DMS153 treated with DMSO at 0.1 percent for 48 hours (cell line): ENCODE data around the gene UBAC1.
A peak's percentile ranks its signal among the peaks of the same experiment; 100 is the strongest.
"Not testable (repeated sequence)": the region's sequence is repeated elsewhere in the genome, so short reads cannot be mapped to it uniquely, and the experiment has no call there.

Experiments
- DNase-seq: peaks from one replicate; lab custom pipeline; 2025; ENCODE audit not compliant: unreplicated experiment; lab: John Stamatoyannopoulos, UW

The UBAC1 gene

DNA sequence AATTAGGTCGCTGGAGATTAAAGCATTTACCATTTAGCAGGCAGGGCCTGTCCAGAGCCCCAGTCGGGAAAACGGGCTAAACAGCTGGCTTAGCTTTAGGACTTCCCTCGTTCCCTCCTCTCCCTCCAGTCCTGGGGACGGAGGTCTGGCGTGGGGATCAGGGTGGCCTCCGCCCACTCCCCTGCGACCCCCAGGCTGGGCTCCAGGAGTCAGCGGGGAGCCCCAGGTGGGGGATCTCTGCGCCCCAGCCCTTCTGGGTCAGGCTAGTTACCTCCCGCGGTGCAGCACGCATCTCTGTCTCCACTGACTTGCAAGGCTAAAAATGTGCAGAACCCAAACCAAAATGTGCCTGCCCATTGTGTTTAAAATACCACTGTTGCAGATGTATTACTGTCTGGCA is 37.7 kb downstream of the UBAC1 start:
- DNase-seq = no peak

DNA sequence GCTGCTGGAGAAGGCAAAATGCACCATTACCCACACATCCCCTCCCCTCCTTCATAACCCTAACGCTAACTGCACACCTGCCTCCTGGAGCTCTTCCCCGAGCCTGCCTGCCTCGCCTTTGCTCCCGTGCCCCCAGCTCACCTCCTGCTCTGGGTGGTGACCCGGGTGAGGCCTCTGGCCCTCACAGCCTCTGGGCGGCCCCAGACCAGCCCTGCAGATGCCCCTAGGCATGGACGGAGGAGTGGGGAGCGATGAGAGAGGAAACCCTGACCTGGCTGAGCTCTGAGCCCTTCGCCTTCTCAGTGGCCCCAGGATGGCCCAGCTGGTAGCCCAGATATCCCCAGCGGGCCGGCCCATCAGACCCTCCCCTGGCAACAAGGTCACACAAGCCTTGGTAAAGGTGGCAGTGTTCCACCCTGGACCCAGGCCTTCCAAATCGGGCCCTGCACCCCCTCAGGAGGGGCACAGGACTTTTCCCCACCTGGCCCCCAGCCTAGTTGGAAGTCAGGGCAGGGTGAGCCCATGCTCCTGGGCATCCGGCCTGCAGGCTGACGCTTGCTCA is 39.3 kb downstream of the UBAC1 start:
- DNase-seq = no peak

DNA sequence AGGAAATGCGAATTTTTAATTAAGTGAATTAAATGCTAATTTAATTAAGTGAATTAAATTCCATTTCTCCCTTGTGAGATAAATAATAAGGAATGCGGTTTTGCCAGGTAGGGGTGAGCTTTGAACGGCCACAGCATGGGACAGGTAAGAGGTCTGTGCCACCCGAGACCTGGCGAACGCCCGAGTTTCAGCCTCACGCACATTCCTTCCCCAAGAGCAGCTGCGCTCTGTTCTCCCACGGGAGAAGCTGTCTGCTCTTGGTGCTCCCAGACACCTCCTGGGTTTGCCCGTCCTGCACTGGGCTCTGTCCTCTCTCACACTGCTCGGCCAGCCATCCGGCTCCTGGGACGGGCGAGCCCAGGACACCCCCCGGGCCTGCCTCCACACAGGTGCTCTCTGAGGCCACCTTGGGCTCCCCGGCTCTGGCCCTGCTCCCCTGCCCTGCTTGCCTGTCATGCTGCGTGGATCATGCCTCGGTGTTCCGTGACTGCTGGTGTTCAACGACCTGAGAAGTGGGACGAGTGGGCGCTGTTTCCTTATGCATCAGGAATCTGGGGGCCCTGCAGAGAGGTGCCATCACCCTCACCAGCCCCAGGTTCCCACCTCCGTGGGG is 40.1 kb downstream of the UBAC1 start:
- DNase-seq = no peak

DNA sequence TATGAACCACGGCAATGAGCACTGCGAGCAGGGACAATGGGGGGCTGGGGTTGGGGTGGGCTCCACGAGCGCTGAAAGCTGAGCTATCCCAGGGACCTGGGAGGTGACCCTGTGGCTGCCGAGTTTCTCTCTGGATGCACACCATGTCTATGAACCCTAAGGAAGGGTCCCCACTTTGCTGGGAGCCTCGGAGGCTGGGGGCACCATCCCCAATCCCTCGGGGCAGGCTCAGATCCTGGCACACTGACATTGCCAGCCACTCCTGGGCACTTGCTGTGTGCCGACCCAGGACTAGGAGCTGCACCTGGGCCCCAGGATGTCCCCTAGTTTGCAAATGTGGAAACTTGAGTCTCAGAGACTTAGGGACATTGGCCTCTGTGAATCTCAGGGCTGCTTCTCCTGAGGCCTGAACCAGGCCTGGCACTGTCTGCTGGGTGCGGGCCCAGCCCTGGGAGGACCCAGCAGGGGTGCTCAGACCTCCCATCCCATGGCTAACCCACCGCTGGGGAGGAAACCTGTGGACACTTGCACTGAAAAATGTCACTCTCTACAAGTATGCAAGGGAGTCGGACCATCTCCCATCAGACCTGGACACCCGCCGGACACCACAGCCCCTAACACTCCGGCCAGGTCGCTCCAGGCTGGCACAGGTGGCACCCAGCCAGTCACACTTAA is 40.8 kb downstream of the UBAC1 start:
- DNase-seq = no peak

DNA sequence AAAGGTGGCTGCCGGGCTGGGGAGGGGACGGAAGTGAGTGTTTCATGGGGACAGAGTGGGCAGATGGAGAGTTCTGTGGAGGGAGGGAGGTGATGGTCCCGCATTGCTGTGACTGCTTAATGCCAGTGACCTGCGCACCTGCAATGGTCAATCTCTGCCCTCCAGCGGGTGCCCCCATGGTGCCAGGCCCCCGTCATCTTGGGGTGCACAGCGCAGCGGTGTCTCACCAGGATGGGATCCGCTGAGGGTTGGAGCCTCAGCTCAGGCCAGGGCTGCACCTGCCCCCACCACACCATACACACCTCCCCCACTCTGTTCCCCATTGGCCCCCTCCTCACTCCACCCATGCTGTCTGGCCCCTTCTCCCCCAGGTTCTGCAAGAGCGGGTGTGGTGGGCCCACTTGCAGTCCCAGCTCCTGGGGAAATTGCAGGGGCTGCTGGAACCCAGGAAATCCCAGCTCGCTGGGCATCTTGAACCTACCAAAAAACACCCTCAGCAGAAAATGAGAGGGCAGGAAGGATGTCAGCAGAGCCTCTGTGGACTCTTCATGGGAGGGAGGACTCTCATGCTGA is 41.8 kb downstream of the UBAC1 start:
- no peak for DNase-seq

DNA sequence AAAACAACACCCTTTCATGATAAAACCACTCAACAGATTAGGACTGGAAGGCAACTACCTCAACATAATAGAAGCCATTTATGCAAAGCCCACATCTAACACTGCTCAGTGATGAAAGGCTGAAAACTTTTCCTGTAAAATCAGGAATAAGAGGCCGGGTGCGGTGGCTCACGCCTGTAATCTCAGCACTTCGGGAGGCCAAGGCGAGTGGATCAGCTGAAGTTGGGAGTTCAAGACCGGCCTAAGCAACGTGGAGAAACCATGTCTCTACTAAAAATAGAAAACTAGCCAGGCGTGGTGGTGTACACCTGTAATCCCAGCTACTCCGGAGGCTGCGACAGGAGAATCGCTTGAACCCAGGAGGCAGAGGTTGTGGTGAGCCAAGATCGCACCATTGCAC is 44.9 kb downstream of the UBAC1 start:
- DNase-seq = not testable (repeated sequence)

DNA sequence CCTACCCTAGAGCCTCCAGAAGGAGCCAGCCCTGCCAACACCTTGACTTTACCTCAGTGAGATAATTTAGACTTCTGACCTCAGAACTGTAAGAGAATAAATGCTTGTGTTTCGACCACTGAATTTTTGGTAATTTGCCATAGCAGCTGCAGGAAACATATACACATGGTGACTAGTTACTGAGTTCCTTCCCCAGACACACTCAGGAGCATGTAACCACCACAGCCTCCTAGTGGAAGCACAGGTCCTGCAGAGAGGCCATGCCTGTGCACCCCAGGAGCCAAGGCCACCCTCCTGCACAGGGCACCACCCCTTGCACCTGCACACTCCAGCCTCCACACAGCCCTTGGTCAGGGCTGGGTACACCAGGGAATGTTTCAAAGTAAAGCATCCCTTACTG is 46.3 kb downstream of the UBAC1 start:
- no peak for DNase-seq

DNA sequence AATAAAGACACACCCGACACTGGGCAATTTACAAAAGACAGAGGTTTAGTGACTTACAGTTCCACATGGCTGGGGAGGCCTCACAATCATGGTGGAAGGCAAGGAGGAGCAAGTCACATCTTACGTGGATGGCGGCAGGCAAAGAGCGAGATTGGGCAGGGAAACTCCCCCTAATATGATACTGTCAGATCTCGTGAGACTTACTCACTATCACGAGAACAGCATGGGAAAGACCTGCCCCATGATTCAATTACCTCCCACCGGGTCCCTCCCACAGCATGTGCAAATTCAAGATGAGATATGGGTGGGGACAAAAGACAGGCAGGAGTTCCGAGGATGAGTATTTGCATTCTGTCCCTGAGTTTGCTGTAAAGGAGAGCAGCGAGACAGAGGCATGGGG is 49.9 kb downstream of the UBAC1 start:
- not testable (repeated sequence) for DNase-seq

DNA sequence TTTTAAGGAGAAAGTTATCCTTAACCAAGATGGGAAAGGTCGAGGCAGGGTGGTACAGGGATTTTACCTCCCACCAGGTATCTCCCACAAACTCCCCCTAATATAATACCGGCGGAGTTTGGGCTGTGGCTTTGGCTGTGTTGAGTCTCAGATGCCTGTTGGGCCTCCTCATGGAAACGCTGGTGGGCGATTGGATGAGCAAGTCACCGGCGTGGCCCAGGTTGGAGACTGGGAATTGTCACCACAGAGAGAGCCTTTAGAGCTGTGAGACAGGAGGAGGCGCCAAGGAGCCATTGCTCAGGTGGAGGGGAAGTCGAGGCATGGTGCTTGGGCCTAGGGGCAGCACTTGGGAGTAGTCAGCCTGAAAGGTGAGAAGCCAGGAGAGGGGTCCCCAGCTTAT is 50.4 kb downstream of the UBAC1 start:
- DNase-seq = no peak

DNA sequence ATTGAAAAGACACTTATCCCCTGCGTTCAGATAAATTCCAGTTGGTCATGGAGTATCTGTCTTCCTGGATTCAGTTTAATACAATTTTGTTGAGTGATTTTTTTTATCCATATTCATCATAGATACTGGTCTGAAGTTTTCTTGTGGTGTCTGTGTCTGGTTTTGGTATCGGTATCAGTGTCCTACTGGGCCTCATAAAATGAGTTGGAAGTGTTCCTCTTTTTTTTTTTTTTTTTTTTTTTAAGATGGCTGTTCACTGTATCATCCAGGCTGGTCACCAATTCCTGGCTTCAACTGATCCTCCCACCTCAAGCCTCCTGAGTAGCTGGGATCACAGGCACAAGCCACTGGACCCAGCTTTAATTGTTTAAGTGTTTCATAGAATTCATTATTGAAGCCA is 51.0 kb downstream of the UBAC1 start:
- no peak for DNase-seq

DNA sequence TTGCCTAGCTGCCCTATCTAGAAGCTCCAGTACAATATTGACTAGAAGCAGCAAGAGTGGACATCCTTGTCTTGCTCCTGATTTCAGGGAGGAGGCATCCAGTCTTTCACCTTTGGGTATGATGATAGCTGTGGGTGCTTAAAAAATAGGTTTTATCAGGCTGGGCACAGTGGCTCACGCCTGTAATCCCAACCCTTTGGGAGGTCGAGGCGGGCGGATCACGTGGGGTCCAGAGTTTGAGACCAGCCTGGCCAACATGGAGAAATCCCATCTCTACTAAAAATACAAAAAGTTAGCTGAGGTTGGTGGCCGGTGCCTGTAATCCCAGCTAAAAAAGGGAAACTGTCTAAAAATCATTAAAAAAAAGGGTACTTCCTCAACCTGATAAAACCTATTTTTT is 51.8 kb downstream of the UBAC1 start:
- no peak for DNase-seq

DNA sequence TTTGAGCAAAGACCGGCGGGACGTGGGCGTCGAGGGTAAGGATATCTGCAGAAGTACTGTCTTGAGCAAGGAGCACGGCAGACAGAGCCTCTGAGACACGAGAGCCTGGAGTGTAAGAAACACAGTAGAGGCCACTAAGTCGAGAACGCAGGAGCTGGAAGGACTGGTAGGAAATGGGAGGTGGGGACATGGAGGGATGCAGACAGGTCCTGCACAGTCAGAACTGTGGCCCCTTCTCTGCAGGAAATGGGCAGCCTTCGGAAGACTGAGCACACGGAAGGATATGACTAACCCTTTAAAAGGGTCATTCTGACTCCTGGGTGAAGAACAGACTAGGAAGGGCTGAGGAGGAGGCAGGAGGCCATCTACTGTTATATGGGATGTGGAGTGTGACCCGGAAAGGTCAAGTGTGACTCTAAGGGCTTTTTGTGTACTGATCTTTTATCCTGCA is 52.4 kb downstream of the UBAC1 start:
- no peak for DNase-seq

DNA sequence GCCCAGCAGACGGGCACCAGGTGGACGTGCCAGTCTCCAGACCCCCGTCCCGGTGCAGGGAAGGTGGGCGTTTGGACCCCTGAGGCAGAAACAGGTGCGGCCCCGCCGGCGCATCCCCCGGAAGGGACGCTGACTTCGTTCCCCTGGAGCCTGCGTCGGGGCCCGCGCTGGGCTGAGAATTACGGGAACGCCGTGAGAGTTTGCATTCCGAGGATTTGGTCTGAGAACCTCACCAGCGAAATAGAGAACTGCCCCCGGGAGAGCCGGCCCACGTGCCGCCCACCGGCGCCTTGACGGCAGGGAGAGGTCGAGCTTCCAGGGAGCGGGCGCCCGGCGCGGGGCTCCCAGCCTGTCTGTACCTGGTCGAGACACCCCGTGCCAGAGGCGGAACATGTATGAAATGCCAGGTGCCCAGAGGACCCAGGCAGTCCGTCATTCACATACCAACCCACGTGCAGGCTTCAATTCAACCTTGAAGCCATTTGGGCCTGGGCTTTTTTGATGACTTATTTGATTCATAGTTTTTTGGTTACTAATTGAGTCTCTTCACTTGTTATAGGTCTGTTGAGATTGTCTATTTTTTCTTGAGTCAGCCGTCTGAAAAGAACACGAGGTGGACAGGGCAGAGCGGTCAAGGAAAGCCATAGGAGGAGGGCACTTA is 53.0 kb downstream of the UBAC1 start:
- DNase-seq = no peak

DNA sequence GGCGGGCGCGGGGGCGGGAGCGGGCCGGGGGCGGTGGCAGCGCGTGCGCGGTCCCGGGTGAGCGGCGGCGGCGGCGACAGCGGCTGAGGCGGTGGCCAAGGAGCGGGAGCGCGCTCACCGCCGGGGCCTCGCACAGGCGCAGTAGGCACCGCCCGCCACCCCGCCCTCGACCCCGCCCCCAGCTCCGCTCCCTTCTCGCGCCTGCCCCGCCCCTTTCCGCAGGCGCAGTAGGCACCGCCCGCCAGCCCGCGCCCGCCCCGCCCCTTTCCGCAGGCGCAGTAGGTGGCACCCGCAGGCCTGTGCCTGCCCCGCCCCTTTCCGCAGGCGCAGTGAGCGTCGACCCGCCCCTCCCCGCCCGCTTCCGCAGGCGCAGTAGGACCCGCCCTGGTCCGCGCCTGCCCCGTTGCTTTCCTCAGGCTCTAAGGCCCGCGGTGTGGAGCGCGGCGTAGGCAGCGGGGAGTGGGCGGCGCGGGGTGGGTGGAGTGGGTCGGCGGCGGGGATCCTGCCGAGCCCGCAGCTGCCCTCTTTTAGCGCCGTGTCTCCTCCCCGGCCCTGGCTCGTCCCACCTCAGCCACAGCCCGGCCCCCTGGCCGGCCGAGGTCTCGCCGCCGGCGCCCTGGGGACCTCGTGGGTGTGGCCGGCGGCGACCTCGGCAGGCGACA is 53.6 kb downstream of the UBAC1 start, which contains the start of gene CAMSAP1:
Gene CAMSAP1, minus strand, starts transcription at position 116 of the 662 bp plus-strand sequence. CDS start 387 bp downstream, outside the sequence.
- DNase-seq = peak; percentile 87

DNA sequence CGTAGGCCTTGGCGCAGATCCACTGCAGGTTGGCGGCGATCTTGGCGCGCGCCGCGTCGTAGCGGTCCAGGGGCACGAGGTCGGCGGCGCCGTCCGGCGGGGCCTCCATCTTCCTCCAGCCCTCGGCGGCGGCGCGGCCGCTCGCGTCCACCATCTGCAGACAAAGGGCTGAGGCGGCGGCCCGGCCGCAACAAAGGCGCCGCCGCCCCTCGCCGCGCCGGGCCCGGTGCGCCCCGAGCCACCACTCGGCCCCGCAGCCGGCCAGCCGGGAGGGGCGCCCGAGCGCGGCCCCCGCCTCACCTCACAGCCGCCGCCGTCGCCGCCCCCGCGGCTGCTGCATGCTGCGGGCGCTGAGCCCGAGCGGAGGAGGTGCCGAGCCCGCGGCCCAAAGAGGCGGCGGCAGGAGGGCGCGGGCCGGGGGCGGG is 54.2 kb downstream of the UBAC1 start:
- DNase-seq = no peak

DNA sequence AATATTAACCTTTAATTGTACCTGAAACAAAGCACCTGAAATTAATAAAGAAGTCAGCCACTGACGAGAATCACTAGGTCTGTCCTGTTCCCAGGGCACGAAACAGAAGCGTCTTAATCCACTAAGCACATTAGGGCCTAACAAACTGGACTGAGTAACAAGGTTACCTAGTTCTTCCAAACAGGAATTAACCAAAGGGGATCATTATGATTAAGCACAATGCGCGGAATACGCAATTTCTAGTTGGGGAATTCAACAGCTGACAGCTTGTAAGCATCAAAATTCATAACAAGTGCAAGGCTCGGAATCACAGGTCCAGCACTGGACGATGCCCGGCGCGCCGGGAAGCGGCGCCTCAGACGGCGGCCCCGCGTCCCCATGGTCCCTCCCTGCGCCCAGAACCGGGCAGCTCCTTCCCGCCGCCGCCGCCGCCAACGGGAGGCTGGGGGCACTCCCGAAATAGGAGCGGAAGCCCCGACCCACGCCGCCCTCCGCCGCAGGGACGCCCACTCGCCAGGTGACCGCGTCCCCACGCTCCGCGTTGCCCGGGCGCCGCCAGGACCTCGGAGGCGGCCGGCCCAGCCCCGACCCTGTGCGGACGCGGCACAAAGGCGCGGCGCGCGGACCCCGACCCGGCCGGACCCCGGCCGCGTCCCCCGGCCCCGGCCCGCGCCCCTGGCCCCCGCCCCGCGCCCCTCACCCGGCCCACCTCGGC is 54.7 kb downstream of the UBAC1 start:
- DNase-seq = no peak

DNA sequence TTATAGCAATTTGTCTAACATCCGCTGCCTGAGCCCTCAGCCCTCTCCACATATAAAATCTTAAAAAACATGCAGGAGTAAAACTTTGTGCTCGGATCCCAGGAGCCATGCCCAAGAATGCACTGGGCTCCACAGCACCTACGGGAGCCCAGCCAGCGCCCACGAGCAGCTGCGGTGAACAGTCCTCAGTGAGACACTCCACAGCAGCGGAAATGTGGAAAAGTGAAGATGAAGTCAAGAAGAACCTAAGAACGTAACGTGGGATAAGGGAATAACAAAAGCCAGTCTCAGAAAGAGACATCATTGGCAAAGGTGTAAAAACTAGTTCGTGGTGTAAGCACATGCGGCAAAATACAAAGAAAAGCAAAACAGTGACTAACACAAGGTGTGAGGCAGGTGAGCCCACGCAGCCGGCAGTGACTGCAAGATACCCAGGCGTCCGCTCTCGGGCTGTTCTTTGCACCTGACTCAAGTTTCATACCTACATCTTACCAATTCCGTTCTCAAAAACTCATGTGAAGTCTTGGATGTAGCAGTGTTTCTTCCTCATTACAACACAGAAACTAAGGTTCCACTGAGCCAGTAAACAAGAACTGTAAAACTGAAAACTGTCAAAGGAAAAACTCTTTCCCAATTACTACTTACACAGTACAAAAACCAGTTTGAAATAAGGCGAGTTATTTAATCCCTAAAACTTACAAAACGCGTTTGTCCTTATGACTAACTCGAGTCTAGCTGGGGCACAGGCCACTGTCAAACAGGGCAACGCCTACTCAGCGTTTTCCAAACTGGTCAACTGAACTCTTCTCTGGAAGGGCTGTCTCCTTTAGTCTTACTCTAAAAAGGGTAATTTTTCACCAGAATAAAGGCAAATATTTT is 55.6 kb downstream of the UBAC1 start:
- DNase-seq = no peak

DNA sequence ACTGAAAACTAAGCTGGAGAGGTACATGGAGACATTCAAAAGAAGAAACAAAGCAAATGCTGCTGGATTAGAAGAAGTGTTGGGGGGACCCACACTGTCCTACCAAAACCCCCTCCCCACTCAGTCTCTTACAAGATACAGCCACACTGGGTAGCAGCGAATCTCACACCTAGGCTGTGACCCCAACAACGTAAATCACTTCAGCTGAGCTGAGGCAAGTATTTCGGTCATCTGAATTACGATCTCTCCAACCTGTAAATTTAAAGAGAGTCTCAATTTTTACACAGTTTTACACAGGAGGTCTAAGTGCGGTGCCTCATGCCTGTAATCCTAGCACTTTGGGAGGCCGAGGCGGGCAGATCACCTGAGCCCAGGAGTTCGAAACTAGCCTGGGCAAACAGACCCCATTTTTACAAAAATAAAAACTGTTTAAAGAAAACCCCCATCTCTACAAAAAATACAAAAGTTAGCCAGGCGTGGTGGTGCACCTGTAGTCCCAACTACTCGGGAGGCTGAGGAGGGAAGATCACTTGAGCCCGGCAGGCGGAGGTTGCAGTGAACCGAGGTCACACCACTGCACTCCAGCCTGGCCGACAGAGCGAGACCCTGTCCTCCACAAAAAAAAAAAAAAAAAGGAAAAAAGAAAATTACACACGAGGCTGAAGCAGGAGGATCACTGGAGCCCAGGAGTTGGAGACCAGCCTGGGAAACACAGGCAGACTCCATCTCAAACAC is 57.2 kb downstream of the UBAC1 start:
- no peak for DNase-seq

DNA sequence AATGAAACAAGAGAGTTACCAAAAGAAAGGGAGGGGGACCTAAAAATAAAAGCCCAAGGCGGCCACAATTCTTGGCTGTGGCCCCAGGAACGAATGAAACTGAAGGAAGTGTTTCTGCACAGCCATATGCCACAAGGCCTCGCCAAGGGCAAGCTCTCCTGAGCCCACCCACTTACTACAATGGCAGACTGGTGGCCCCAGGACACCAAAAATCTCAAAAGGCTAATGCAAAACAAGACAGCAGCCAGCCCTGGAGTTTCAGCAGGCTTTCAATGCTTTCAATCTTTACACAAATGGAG is 57.9 kb downstream of the UBAC1 start:
- no peak for DNase-seq
